Psoas muscle (tissue), 8 donors: ENCODE data around the gene GLMP. TPM values are rescaled to one million over a fixed set of nuclear protein-coding genes. Genes with fewer than 3 reads are reported as not detected.

Experiments
- ATAC-seq, 4 donors: fragments of 200-7000 bp; cut with Tn5 transposase; one replicate each; pipeline ENCODE4 v1.9.1; 2020; ENCODE audit warnings: moderate library complexity in 3 of 4, mild to moderate bottlenecking in 2 of 4
- DNase-seq, 2 donors: peaks; one replicate each; pipeline ENCODE4 v3.0.0-alpha.2; 2020
- H3K27ac ChIP-seq: fragments of 200-600 bp; one replicate; pipeline ENCODE4 v1.8.0; 2022
- H3K27me3 ChIP-seq, 3 donors: fragments of 200-600 bp in 1 of 3; one replicate each; pipeline versions ENCODE4 v1.6.1 to v1.8.0; 2013 to 2022; ENCODE audit warnings: low read length in 2 of 3, mild to moderate bottlenecking in 2 of 3, moderate library complexity in 1 of 3; ENCODE audit not compliant: insufficient read depth in 3 of 3
- H3K36me3 ChIP-seq, 2 donors: fragments of 200-600 bp in 1 of 2; one replicate each; pipeline versions ENCODE4 v1.6.1 to v1.8.0; 2013 to 2022; ENCODE audit warnings: low read depth in 1 of 2, mild to moderate bottlenecking in 1 of 2, moderate library complexity in 1 of 2; ENCODE audit not compliant: insufficient read depth in 1 of 2
- H3K4me1 ChIP-seq: fragments of 200-600 bp; one replicate; pipeline ENCODE4 v1.8.0; 2022
- H3K4me3 ChIP-seq: fragments of 200-600 bp; one replicate; pipeline ENCODE4 v1.8.0; 2022; ENCODE audit warnings: mild to moderate bottlenecking
- H3K9me3 ChIP-seq: fragments of 200-600 bp; one replicate; pipeline ENCODE4 v1.8.0; 2022
- CTCF ChIP-seq: fragments of 200-600 bp; IDR thresholded peaks from one replicate; pipeline ENCODE4 v1.8.0; 2022; ENCODE audit warnings: antibody characterized with exemption
- WGBS, 3 donors: extraction: QIAGEN DNeasy Blood & Tissue Kit; methylation state at CpG; one replicate each; pipeline versions ENCODE4 v1.1.6 to v1.1.7; 2013; 5-methylcytosine and 5-hydroxymethylcytosine counted together
- intact Hi-C, 2 donors: fragments of 100-400 bp; cut with DNase I; formaldehyde crosslinking; loops; one replicate each; pipeline versions ENCODE4 v1.11.0 to v1.14.2; 2022
- polyA plus RNA-seq, 3 donors: library from polyadenylated mRNA; stranded (reverse); fragments of 200-250 nt; gene quantifications; one replicate each; pipeline ENCODE4 v1.2.3, GENCODE V29; 2013
- total RNA-seq, 4 donors: library from RNA; stranded (reverse); fragmentation: NEBNext Ultra II Directional in 2 of 4; extraction: Animal tissue kit (Norgen Biotek cat#: 25700) in 2 of 4; gene quantifications; one replicate each; pipeline versions ENCODE4 v1.2.1 to v1.2.4, GENCODE V29; 2021 to 2023
- donor health status: healthy with polysubstance abuse.
- donor health status: DM: no; HTN: no; CAD: no; lungs with moderate emphysema.
- donor health status: Bipolar disorder and iron deficiency.
- donor health status: healthy.
- donor health status: DM: yes; HTN: yes; CAD: no.
- donor health status: DM: no; HTN: no; CAD: no.
- donor health status: DM: no; HTN: no; CAD: no.
- donor health status: DM: yes; HTN: yes; CAD: no.

GLMP gene
- total and polyA plus RNA-seq, 7 donors: 5.1 to 9.6 (median 7.4) TPM

GRCh38 chr1:156305215-156305614 lies 9.7 kb upstream of the GLMP start:
- Histone ChIP-seq H3K4me1 (no peaks in the 10 kb centered on the region), H3K36me3 (peaks cover 14 to 70% of the 10 kb centered on the region in 2 donors), H3K27me3 (no peaks in the 10 kb centered on the region), H3K4me3 (no peak overlapping the region), H3K9me3 (no peaks in the 10 kb centered on the region), H3K27ac (no peak overlapping the region)
- WGBS, 3 donors: 69 to 75% (median 71%) methylated on average over 2 of the region's 2 CpGs
- DNase-seq (no peak), ATAC-seq (no peak)
- intact Hi-C loops: no loop called here
- no peak for TF ChIP-seq CTCF

DNA sequence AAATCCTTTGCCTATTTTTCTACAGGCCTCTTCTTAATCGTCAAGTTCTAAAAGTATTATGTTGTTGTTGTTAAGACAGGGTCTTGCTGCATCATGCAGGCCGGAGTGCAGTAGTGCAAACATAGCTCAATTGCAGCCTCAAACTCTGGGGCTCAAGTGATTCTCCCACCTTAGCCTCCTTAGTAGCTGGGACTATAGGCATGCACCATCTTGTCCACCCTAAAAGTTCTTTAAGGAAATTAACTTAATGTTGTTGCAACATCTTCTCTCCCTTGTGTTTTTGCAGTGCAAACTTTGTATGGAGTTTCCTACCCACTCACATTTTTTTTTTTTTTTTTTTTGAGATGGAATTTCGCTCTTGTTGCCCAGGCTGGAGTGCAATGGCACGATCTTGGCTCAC lies 7.8 kb upstream of the GLMP start:
- DNase-seq (no peak), ATAC-seq (no peak)
- H3K9me3 ChIP-seq: no peaks in the 10 kb centered on the region
- no peak for TF ChIP-seq CTCF
- H3K36me3 ChIP-seq: peaks cover 8 to 58% of the 10 kb centered on the region in 2 donors
- WGBS, 3 donors: 94 to 97% (median 95%) methylated on average over 2 to 4 of the region's 4 CpGs
- intact Hi-C loops: no loop called here
- H3K27ac ChIP-seq: no peak overlapping the region
- H3K4me3 ChIP-seq: no peak overlapping the region
- H3K27me3 ChIP-seq: no peaks in the 10 kb centered on the region
- H3K4me1 ChIP-seq: no peaks in the 10 kb centered on the region

GRCh38 chr1:156298852-156299357 lies 3.4 kb upstream of the GLMP start, which contains the start of gene VHLL:
VHLL (minus strand) TSS chr1:156299307; CDS start chr1:156299189, 118 bp downstream.
- Histone ChIP-seq H3K4me1 (no peaks in the 10 kb centered on the region), H3K4me3 (no peak within 1 kb of the TSS), H3K36me3 (peaks cover 0 to 18% of the 10 kb centered on the region in 2 donors), H3K27ac (no peak within 1 kb of the TSS), H3K9me3 (no peaks in the 10 kb centered on the region), H3K27me3 (no peaks in the 10 kb centered on the region)
- ATAC-seq (no peak), DNase-seq (no peak)
- intact Hi-C loops: no loop called here
- 87 to 90% (median 89%) methylated on average over 19 of the region's 19 CpGs for WGBS, 3 donors
- no peak for TF ChIP-seq CTCF

GRCh38 chr1:156293895-156294294 lies 1.6 kb downstream of the GLMP start:
- TF ChIP-seq CTCF: no peak
- ATAC-seq (no peak), DNase-seq (no peak)
- intact Hi-C loops: no loop called here
- Histone ChIP-seq H3K9me3 (no peaks in the 10 kb centered on the region), H3K36me3 (peaks cover 0 to 25% of the 10 kb centered on the region in 2 donors), H3K27me3 (no peaks in the 10 kb centered on the region), H3K4me1 (no peaks in the 10 kb centered on the region), H3K27ac (no peak overlapping the region), H3K4me3 (no peak overlapping the region)
- 87 to 90% (median 90%) methylated on average over 9 of the region's 9 CpGs for WGBS, 3 donors

GRCh38 chr1:156293098-156293434 lies 2.4 kb downstream of the GLMP start:
- ATAC-seq: no peak
- DNase-seq: no peak
- TF ChIP-seq CTCF: no peak
- Histone ChIP-seq H3K27me3 (no peaks in the 10 kb centered on the region), H3K36me3 (peaks cover 0 to 30% of the 10 kb centered on the region in 2 donors), H3K4me3 (no peak overlapping the region), H3K9me3 (no peaks in the 10 kb centered on the region), H3K4me1 (no peaks in the 10 kb centered on the region), H3K27ac (no peak overlapping the region)
- intact Hi-C loops: no loop called here
- WGBS, 3 donors: 84 to 87% (median 86%) methylated on average over 8 of the region's 8 CpGs
